GM12878 (cell line): ENCODE measurements around the gene WDTC1. TPM values are rescaled to one million over a fixed set of nuclear protein-coding genes. Genes with fewer than 3 reads are reported as not detected.
"Not testable (repeated sequence)": the region's sequence is repeated elsewhere in the genome, so short reads cannot be mapped to it uniquely, and the experiment has no call there.

Experiments used
- ATAC-seq: fragments of 200-7000 bp; cut with Tn5 transposase; 3 replicates; pipeline ENCODE4 v1.9.1; 2020; ENCODE audit warnings: mild to moderate bottlenecking, moderate library complexity
- BruUV-seq: library from RNA; stranded (reverse); fragments of 400-500 nt; replicated peaks from 2 replicates; lab custom pipeline; 2021; lab: Mats Ljungman, UMichigan
- CTCF ChIA-PET: fragments of 300-600 bp; sonication (Branson Sonifier 250); formaldehyde crosslinking; extraction: SDS; loops from one replicate; lab custom pipeline; 2021; ENCODE audit warnings: inconsistent platforms; lab: Yijun Ruan, JAX
- POLR2A ChIA-PET: fragments of 350-600 bp; formaldehyde crosslinking; extraction: SDS; loops from one replicate; lab custom pipeline; 2021; ENCODE audit warnings: inconsistent platforms; lab: Charles Lee
- RAD21 ChIA-PET: fragments of 300-600 bp; sonication (Branson Sonifier 250); formaldehyde crosslinking; loops from one replicate; lab custom pipeline; 2023; ENCODE audit warnings: antibody characterized with exemption; ENCODE audit not compliant: unreplicated experiment; lab: Charles Lee
- SMC1A ChIA-PET: fragments of 300-600 bp; sonication (Branson Sonifier 250); formaldehyde crosslinking; loops from one replicate; lab custom pipeline; 2023; ENCODE audit not compliant: unreplicated experiment, uncharacterized antibody; lab: Charles Lee
- DNase-seq: peaks from one replicate; pipeline ENCODE4 v3.0.0-alpha.2; 2011; ENCODE audit warnings: low read depth, low spot score
- FAIRE-seq: peaks from 3 replicates; lab custom pipeline; 2011; peaks lifted over from hg19 to GRCh38; lab: Jason Lieb, UNC
- H2AFZ ChIP-seq: 2 replicates; pipeline ENCODE4 v1.6.0; 2011; ENCODE audit warnings: low read depth, low read length, control low read depth; ENCODE audit not compliant: control insufficient read depth
- H3K27ac ChIP-seq: 2 replicates; pipeline ENCODE4 v1.5.1; 2011; ENCODE audit warnings: control low read depth; ENCODE audit not compliant: control insufficient read depth, insufficient read depth
- H3K27me3 ChIP-seq, 2 experiments: replicated peaks in 1 of 2; 2 replicates each; pipeline versions ENCODE4 v1.6.0 to v1.6.1; 2011; ENCODE audit warnings: low read length in 1 of 2; ENCODE audit not compliant: control insufficient read depth in 2 of 2, insufficient read depth in 2 of 2
- H3K36me3 ChIP-seq, 2 experiments: 2 replicates each; pipeline ENCODE4 v1.5.1; 2011; ENCODE audit warnings: low read length in 1 of 2; ENCODE audit not compliant: control insufficient read depth in 2 of 2, insufficient read depth in 2 of 2
- H3K4me1 ChIP-seq: 2 replicates; pipeline ENCODE4 v1.6.1; 2011; ENCODE audit warnings: mild to moderate bottlenecking, low read length, moderate library complexity, mixed read lengths; ENCODE audit not compliant: control insufficient read depth, insufficient read depth
- H3K4me2 ChIP-seq: 2 replicates; pipeline ENCODE4 v1.6.0; 2011; ENCODE audit warnings: control low read depth; ENCODE audit not compliant: control insufficient read depth, insufficient read depth
- H3K4me3 ChIP-seq: fragments of 200-600 bp; sonication (generic); 2 replicates; pipeline ENCODE4 v1.5.1; 2016
- H3K79me2 ChIP-seq: 2 replicates; pipeline ENCODE4 v1.6.0; 2011; ENCODE audit warnings: low read length; ENCODE audit not compliant: control insufficient read depth, insufficient read depth
- H3K9ac ChIP-seq: 2 replicates; pipeline ENCODE4 v1.8.0; 2011; ENCODE audit warnings: low read length, control low read depth, mixed read lengths; ENCODE audit not compliant: control insufficient read depth, insufficient read depth
- H3K9me3 ChIP-seq: replicated peaks from 3 replicates; pipeline ENCODE4 v1.5.1; 2011; ENCODE audit warnings: mild to moderate bottlenecking, low read length; ENCODE audit not compliant: control insufficient read depth, insufficient read depth
- H4K20me1 ChIP-seq: 2 replicates; pipeline ENCODE4 v1.6.0; 2011; ENCODE audit not compliant: control insufficient read depth, insufficient read depth
- ATF2 ChIP-seq: IDR thresholded peaks from 2 replicates; pipeline ENCODE4 v1.6.1; 2012; ENCODE audit warnings: low read length, inconsistent platforms
- BHLHE40 ChIP-seq, 2 experiments: fragments of 450-650 bp in 1 of 2; IDR thresholded peaks; 2 replicates each; pipeline ENCODE4 v1.6.1; 2011 to 2017; ENCODE audit warnings: low read depth in 2 of 2, borderline replicate concordance in 1 of 2, improper control_type of control experiment in 1 of 2, low read length in 1 of 2, mild to moderate bottlenecking in 1 of 2
- CBX3 ChIP-seq: fragments of 200-600 bp; sonication (generic); IDR thresholded peaks from 2 replicates; pipeline ENCODE4 v1.6.1; 2016; ENCODE audit warnings: low read depth, borderline replicate concordance
- CHD4 ChIP-seq: fragments of 200-600 bp; sonication (generic); IDR thresholded peaks from 2 replicates; pipeline ENCODE4 v1.6.1; 2016; ENCODE audit warnings: mild to moderate bottlenecking
- ESRRA ChIP-seq: IDR thresholded peaks from 2 replicates; pipeline ENCODE4 v1.6.1; 2012; ENCODE audit warnings: mild to moderate bottlenecking, low read length, improper control_type of control experiment
- HDGF ChIP-seq: fragments of 450-650 bp; IDR thresholded peaks from 2 replicates; pipeline ENCODE4 v1.6.1; 2016; ENCODE audit warnings: antibody characterized with exemption
- MEF2B ChIP-seq: fragments of 450-650 bp; IDR thresholded peaks from 2 replicates; pipeline ENCODE4 v1.6.1; 2018; ENCODE audit warnings: mild to moderate bottlenecking, moderate library complexity; ENCODE audit not compliant: partially characterized antibody, poor library complexity, severe bottlenecking
- POLR2AphosphoS2 ChIP-seq: IDR thresholded peaks from 2 replicates; pipeline ENCODE4 v1.6.1; 2011; ENCODE audit warnings: low read depth, mild to moderate bottlenecking, low read length, improper control_type of control experiment, moderate library complexity
- POU2F2 ChIP-seq: IDR thresholded peaks from 3 replicates; pipeline ENCODE4 v1.6.1; 2011; ENCODE audit warnings: low read depth, mild to moderate bottlenecking, low read length, borderline replicate concordance
- RELB ChIP-seq: fragments of 450-650 bp; IDR thresholded peaks from 2 replicates; pipeline ENCODE4 v1.6.1; 2017; ENCODE audit warnings: low read depth, mild to moderate bottlenecking, moderate library complexity
- RFX5 ChIP-seq: IDR thresholded peaks from 2 replicates; pipeline ENCODE4 v1.6.1; 2011; ENCODE audit warnings: low read depth, low read length, improper control_type of control experiment
- SMAD5 ChIP-seq: IDR thresholded peaks from 2 replicates; pipeline ENCODE4 v1.6.1; 2016; ENCODE audit warnings: antibody characterized with exemption, low read depth
- USF1 ChIP-seq: IDR thresholded peaks from 2 replicates; pipeline ENCODE4 v1.6.1; 2011; ENCODE audit warnings: borderline replicate concordance, low read depth, mild to moderate bottlenecking, moderate library complexity, mixed read lengths, low read length; ENCODE audit not compliant: insufficient read depth; ENCODE audit errors: extremely low read length
- WGBS: methylation state at CpG from one replicate; pipeline ENCODE4 v1.1.6; 2016; ENCODE audit warnings: low lambda C conversion rate; ENCODE audit not compliant: insufficient replicate concordance, insufficient coverage; ENCODE audit errors: missing lambda C conversion rate; 5-methylcytosine and 5-hydroxymethylcytosine counted together
- in situ Hi-C: fragments of 300-500 bp; cut with MboI; formaldehyde crosslinking; loops from 9 replicates; pipeline ENCODE4 v1.14.3; 2018; ENCODE audit warnings: mixed read lengths
- intact Hi-C: fragments of 100-400 bp; cut with micrococcal nuclease; formaldehyde crosslinking; loops from one replicate; pipeline ENCODE4 v1.14.2; 2022; ENCODE audit not compliant: unreplicated experiment
- polyA plus RNA-seq, 11 experiments: library from polyadenylated mRNA; depleted of rRNA in 4 of 11; unstranded in 6 of 11; stranded (reverse) in 5 of 11; fragments of >200 nt; fragmentation: Nextera tagmentation in 4 of 11; fragmentation: Illumina TruSeq in 1 of 11; extraction: Ambion mirVana in 4 of 11; extraction: Trizol in 1 of 11; gene quantifications; 1 replicate in 1 of 11; 2 replicates in 10 of 11; pipeline versions ENCODE4 v1.2.1 to v1.2.3, GENCODE V29; 2011 to 2016; ENCODE audit warnings: inconsistent platforms in 2 of 11, missing spikeins in 2 of 11, low read depth in 1 of 11
- total RNA-seq, 4 experiments: library from RNA; depleted of rRNA in 3 of 4; stranded (reverse); fragments of >200 nt in 3 of 4; fragmentation: Illumina TruSeq in 1 of 4; extraction: Trizol in 1 of 4; gene quantifications; 2 replicates each; pipeline versions ENCODE4 v1.2.1 to v1.2.3, GENCODE V29; 2013 to 2021

The WDTC1 gene
- total and polyA plus RNA-seq, 10 of the 15 experiments (the other 5 are each of a cell fraction or from before 2014, with no cell fraction given): 0.21 to 28.7 (median 7.6) TPM

- H3K9ac ChIP-seq, in situ Hi-C loops, FAIRE-seq, H3K36me3 ChIP-seq, H3K4me1 ChIP-seq, H3K27me3 ChIP-seq, intact Hi-C loops, POLR2A ChIA-PET, H3K4me3 ChIP-seq, H4K20me1 ChIP-seq, H3K9me3 ChIP-seq, H3K4me2 ChIP-seq, H3K79me2 ChIP-seq, RAD21 ChIA-PET, H3K27ac ChIP-seq, CTCF ChIA-PET, SMC1A ChIA-PET, DNase-seq, H2AFZ ChIP-seq, ATAC-seq, BruUV-seq: not testable (repeated sequence)
- 74% methylated on average over 9 of the region's 11 CpGs for WGBS
These were observed 26.1 kb upstream of the WDTC1 start for GRCh38 chr1:27208143-27208850.

- H3K27ac ChIP-seq: no peak overlapping the region
- H3K79me2 ChIP-seq: no peaks in the 10 kb centered on the region
- DNase-seq (no peak), FAIRE-seq (no peak), ATAC-seq (no peak)
- no peaks in the 10 kb centered on the region for H3K4me1 ChIP-seq
- H3K36me3 ChIP-seq: no peaks in the 10 kb centered on the region
- SMC1A ChIA-PET: interaction anchor here (0.7 to 1.5 kb wide), 3 partner anchors 9 to 68 kb away, joined by 3 to 5 read pairs (median 3); no protein-coding TSS in a partner anchor
- H4K20me1 ChIP-seq: no peaks in the 10 kb centered on the region
- H3K4me2 ChIP-seq: no peak overlapping the region
- in situ Hi-C loops: no loop called here
- POLR2A ChIA-PET: no interaction called here
- no TSS peak for BruUV-seq
- CTCF ChIA-PET: interaction anchor here (0.7 kb wide), 1 partner anchor 17 kb away, joined by 3 read pairs; no protein-coding TSS in a partner anchor
- RAD21 ChIA-PET: no interaction called here
- no peaks in the 10 kb centered on the region for H3K27me3 ChIP-seq
- 61% methylated on average over 7 of the region's 7 CpGs for WGBS
- no peak overlapping the region for H2AFZ ChIP-seq
- intact Hi-C loops: no loop called here
- H3K9me3 ChIP-seq: no peaks in the 10 kb centered on the region
- no peak overlapping the region for H3K4me3 ChIP-seq
- H3K9ac ChIP-seq: no peak overlapping the region
- TF ChIP-seq HDGF (no peak), ATF2 (no peak), BHLHE40 (IDR thresholded peaks at IDR 0.05; ENCODE audit: borderline replicate concordance in 1 of 2, low read depth in 2 of 2, low read length in 1 of 2) (no peak), ESRRA (no peak), POLR2AphosphoS2 (no peak), RELB (no peak), CHD4 (no peak), SMAD5 (no peak), RFX5 (no peak), CBX3 (no peak), USF1 (no peak), POU2F2 (no peak), MEF2B (no peak)
These were observed 18.0 kb upstream of the WDTC1 start for GRCh38 chr1:27216466-27216865.
